H1 (cell line): Measurements from ENCODE around the gene RAET1G. TPM values are rescaled to one million over a fixed set of nuclear protein-coding genes. Genes with fewer than 3 reads are reported as not detected.

Experiments used
- E2F6 ChIP-seq: IDR thresholded peaks from 2 replicates; pipeline ENCODE4 v1.6.1; 2012; ENCODE audit warnings: inconsistent platforms
- SIRT6 ChIP-seq: IDR thresholded peaks from one replicate; pipeline ENCODE4 v1.7.1; 2012; ENCODE audit warnings: low read length, inconsistent platforms
- polyA plus RNA-seq, 7 experiments: library from polyadenylated mRNA; depleted of rRNA in 3 of 7; stranded (reverse) in 5 of 7; unstranded in 2 of 7; fragments of >200 nt in 5 of 7; fragments of 200-250 nt in 2 of 7; gene quantifications; 1 replicate in 5 of 7; 2 replicates in 1 of 7; 4 replicates in 1 of 7; pipeline versions ENCODE4 v1.2.1 to v1.2.3, GENCODE V29; 2011 to 2013; ENCODE audit warnings: missing spikeins in 2 of 7, mixed read lengths in 2 of 7
- total RNA-seq: library from RNA; stranded (reverse); fragmentation: NEBNext Ultra II Directional; extraction: Animal tissue kit (Norgen Biotek cat#: 25700); gene quantifications from 2 replicates; pipeline ENCODE4 v1.2.1, GENCODE V29; 2021

The RAET1G gene
- total and polyA plus RNA-seq, 2 of the 8 experiments (the other 6 are each of a cell fraction or from before 2014, with no cell fraction given): 0.08 TPM; not detected in 1

DNA sequence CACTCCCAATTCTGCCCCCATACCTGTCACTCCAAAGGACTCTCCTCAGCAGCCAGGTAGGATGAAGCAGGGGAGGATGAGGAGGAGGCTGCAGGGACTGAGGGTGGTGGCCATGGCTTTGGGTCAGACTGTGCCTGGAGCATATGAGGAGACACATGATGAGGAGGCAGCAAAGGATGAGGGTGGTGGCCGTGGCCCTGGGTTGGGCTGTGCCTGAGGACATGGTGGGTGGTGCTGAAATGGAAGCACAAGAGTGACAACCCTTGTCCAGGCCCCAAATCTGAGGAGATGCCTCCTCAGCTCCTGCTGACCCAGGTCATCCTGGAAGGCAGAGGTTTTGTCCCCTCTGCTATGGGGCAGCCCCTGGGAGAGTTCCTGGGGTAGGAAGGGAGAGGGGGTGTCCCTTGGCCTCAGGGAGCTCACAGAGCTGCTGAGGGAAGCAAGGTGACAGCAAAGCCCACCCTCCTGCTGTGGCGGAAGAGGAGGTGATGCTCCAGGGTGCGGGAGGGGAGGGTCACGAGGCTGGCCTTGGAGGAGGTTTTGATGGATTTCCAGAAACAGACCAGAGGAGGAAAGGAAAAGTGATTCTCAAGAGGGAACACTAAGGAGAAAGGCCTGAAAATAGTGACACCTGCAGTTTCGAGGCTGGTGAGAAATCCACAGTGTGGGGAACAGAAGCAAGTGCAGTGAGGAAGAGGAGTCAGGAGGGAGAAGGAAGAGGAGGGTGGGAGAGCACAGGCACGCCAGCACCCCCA lies 4.6 kb downstream of the RAET1G start (continued):
- TF ChIP-seq SIRT6 (no peak), E2F6 (no peak)
